HepG2 (cell line): ENCODE measurements around the gene SPSB2. TPM values are rescaled to one million over a fixed set of nuclear protein-coding genes. Genes with fewer than 3 reads are reported as not detected.

ENCODE experiments used
- ELF3 ChIP-seq: IDR thresholded peaks from 2 replicates; pipeline ENCODE4 v1.6.1; 2016; ENCODE audit warnings: missing genetic modification reagents, missing compliant biosample characterization
- ELK4 ChIP-seq: sonication (generic); formaldehyde crosslinking; IDR thresholded peaks from 2 replicates; pipeline ENCODE4 v1.9.0; 2021; ENCODE audit warnings: missing genetic modification reagents, borderline replicate concordance
- ETV5 ChIP-seq: IDR thresholded peaks from 2 replicates; pipeline ENCODE4 v1.6.1; 2018; ENCODE audit warnings: missing biosample characterization, missing genetic modification reagents, inconsistent platforms, borderline replicate concordance
- GMEB2 ChIP-seq: IDR thresholded peaks from 2 replicates; pipeline ENCODE4 v1.6.1; 2016; ENCODE audit warnings: missing biosample characterization, missing genetic modification reagents, low read depth
- KLF6 ChIP-seq: IDR thresholded peaks from 2 replicates; pipeline ENCODE4 v1.8.0; 2016; ENCODE audit warnings: missing biosample characterization, missing genetic modification reagents
- KLF9 ChIP-seq: IDR thresholded peaks from 2 replicates; pipeline ENCODE4 v1.6.1; 2016; ENCODE audit warnings: low read depth
- MAX ChIP-seq: IDR thresholded peaks from 2 replicates; pipeline ENCODE4 v1.6.1; 2012; ENCODE audit warnings: inconsistent platforms
- REPIN1 ChIP-seq: sonication (generic); formaldehyde crosslinking; IDR thresholded peaks from 2 replicates; pipeline ENCODE4 v1.8.0; 2022; ENCODE audit warnings: missing genetic modification reagents, low read depth, mild to moderate bottlenecking, borderline replicate concordance
- RFXAP ChIP-seq: sonication (generic); formaldehyde crosslinking; IDR thresholded peaks from 2 replicates; pipeline ENCODE4 v1.4.0; 2020; ENCODE audit warnings: missing genetic modification reagents, borderline replicate concordance
- RORA ChIP-seq: sonication (generic); formaldehyde crosslinking; IDR thresholded peaks from 2 replicates; pipeline ENCODE4 v1.5.0; 2020; ENCODE audit warnings: mild to moderate bottlenecking, missing genetic modification reagents, moderate library complexity
- TBL1XR1 ChIP-seq: fragments of 150-350 bp; IDR thresholded peaks from 2 replicates; pipeline ENCODE4 v1.6.1; 2014; ENCODE audit warnings: borderline replicate concordance, low read length; ENCODE audit not compliant: partially characterized antibody
- THAP7 ChIP-seq: sonication (generic); formaldehyde crosslinking; IDR thresholded peaks from 2 replicates; pipeline ENCODE4 v1.8.1; 2023; ENCODE audit warnings: mild to moderate bottlenecking, missing genetic modification reagents
- ZNF224 ChIP-seq: sonication (generic); formaldehyde crosslinking; IDR thresholded peaks from 2 replicates; pipeline ENCODE4 v1.5.0; 2020; ENCODE audit warnings: mild to moderate bottlenecking, missing genetic modification reagents
- ZNF362 ChIP-seq: sonication (generic); formaldehyde crosslinking; IDR thresholded peaks from 2 replicates; pipeline ENCODE4 v1.4.0; 2020; ENCODE audit warnings: missing genetic modification reagents, mild to moderate bottlenecking, borderline replicate concordance
- ZNF451 ChIP-seq: sonication (generic); formaldehyde crosslinking; IDR thresholded peaks from 2 replicates; pipeline ENCODE4 v1.5.0; 2020; ENCODE audit warnings: mild to moderate bottlenecking, missing genetic modification reagents
- ZNF513 ChIP-seq: sonication (generic); formaldehyde crosslinking; conservative IDR thresholded peaks from 2 replicates; pipeline ENCODE4 v1.5.0; 2020; ENCODE audit warnings: missing genetic modification reagents
- ZNF629 ChIP-seq: sonication (generic); formaldehyde crosslinking; conservative IDR thresholded peaks from 2 replicates; pipeline ENCODE4 v1.5.0; 2020; ENCODE audit warnings: missing genetic modification reagents
- ZNF704 ChIP-seq: sonication (generic); formaldehyde crosslinking; IDR thresholded peaks from 2 replicates; pipeline ENCODE4 v1.8.1; 2023; ENCODE audit warnings: mild to moderate bottlenecking, inconsistent platforms, moderate library complexity, missing genetic modification reagents, borderline replicate concordance
- ZNF749 ChIP-seq: sonication (generic); formaldehyde crosslinking; IDR thresholded peaks from 2 replicates; pipeline ENCODE4 v1.8.0; 2022; ENCODE audit warnings: mild to moderate bottlenecking, missing genetic modification reagents, moderate library complexity, borderline replicate concordance
- ZNF883 ChIP-seq: sonication (generic); formaldehyde crosslinking; IDR thresholded peaks from 2 replicates; pipeline ENCODE4 v1.5.1; 2020; ENCODE audit warnings: mild to moderate bottlenecking, missing genetic modification reagents; ENCODE audit errors: not compliant biosample characterization
- ZSCAN20 ChIP-seq: sonication (generic); formaldehyde crosslinking; IDR thresholded peaks from 2 replicates; pipeline ENCODE4 v1.4.0; 2020; ENCODE audit warnings: missing genetic modification reagents, mild to moderate bottlenecking, borderline replicate concordance
- polyA plus RNA-seq, 8 experiments: library from polyadenylated mRNA; depleted of rRNA in 3 of 8; stranded (reverse) in 7 of 8; unstranded in 1 of 8; fragments of >200 nt; fragmentation: Illumina TruSeq in 4 of 8; extraction: Trizol in 4 of 8; gene quantifications; 2 replicates each; pipeline versions ENCODE4 v1.2.1 to v1.2.3, GENCODE V29; 2011 to 2016; ENCODE audit warnings: low read depth in 4 of 8, missing spikeins in 1 of 8, mixed read lengths in 1 of 8; ENCODE audit not compliant: insufficient read depth in 1 of 8
- total RNA-seq, 5 experiments: library from RNA; depleted of rRNA; stranded (reverse); fragments of >200 nt; fragmentation: Illumina TruSeq; extraction: Trizol; gene quantifications; 2 replicates each; pipeline ENCODE4 v1.2.3, GENCODE V29; 2016; ENCODE audit warnings: low read depth in 1 of 5

SPSB2 gene
- total and polyA plus RNA-seq, 2 of the 13 experiments (the other 11 are each of a cell fraction or from before 2014, with no cell fraction given): 2.0 to 6.2 TPM

- peak; percentile 71; the same call in 1 of the 2 replicates for TF ChIP-seq THAP7 (CRISPR knock-in tag)
- TF ChIP-seq ZNF883 (CRISPR knock-in tag): peak; percentile 61
- TF ChIP-seq ELF3 (CRISPR knock-in tag): 0 out of 2 replicates have a peak, but pooled peaks have one; percentile 19
- TF ChIP-seq REPIN1 (CRISPR knock-in tag): 0 out of 2 replicates have a peak, but pooled peaks have one; percentile 50
- no peak for TF ChIP-seq ZNF451 (CRISPR knock-in tag)
- TF ChIP-seq ZNF362 (CRISPR knock-in tag): no peak
- no peak for TF ChIP-seq ZNF629 (CRISPR knock-in tag)
- no peak for TF ChIP-seq KLF6
- TF ChIP-seq ZSCAN20: no peak
- no peak for TF ChIP-seq TBL1XR1
- peak; percentile 66 for TF ChIP-seq MAX
- no peak for TF ChIP-seq ZNF704 (CRISPR knock-in tag)
- no peak for TF ChIP-seq ZNF224 (CRISPR knock-in tag)
- TF ChIP-seq RFXAP: no peak
- TF ChIP-seq ELK4: no peak
- TF ChIP-seq RORA (CRISPR knock-in tag): no peak
- TF ChIP-seq GMEB2: no peak
- TF ChIP-seq KLF9 (CRISPR knock-in tag): no peak
- no peak for TF ChIP-seq ETV5 (CRISPR knock-in tag)
- TF ChIP-seq ZNF749 (CRISPR knock-in tag): no peak
- no peak for TF ChIP-seq ZNF513
These were observed 44.1 kb downstream of the SPSB2 start (continued) for GRCh38 chr12:6828781-6829535.
